Stimulated activated naive CD4-positive, alpha-beta T cell (primary cell): Measurements from ENCODE around the gene AEBP2.
A peak's percentile ranks its signal among the peaks of the same experiment; 100 is the strongest.
"Not testable (repeated sequence)": the region's sequence is repeated elsewhere in the genome, so short reads cannot be mapped to it uniquely, and the experiment has no call there.

Experiments
- DNase-seq, 6 experiments: peaks; one replicate each; lab custom pipeline; 2025; lab: John Stamatoyannopoulos, UW

The AEBP2 gene, protein sequence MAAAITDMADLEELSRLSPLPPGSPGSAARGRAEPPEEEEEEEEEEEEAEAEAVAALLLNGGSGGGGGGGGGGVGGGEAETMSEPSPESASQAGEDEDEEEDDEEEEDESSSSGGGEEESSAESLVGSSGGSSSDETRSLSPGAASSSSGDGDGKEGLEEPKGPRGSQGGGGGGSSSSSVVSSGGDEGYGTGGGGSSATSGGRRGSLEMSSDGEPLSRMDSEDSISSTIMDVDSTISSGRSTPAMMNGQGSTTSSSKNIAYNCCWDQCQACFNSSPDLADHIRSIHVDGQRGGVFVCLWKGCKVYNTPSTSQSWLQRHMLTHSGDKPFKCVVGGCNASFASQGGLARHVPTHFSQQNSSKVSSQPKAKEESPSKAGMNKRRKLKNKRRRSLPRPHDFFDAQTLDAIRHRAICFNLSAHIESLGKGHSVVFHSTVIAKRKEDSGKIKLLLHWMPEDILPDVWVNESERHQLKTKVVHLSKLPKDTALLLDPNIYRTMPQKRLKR

DNA sequence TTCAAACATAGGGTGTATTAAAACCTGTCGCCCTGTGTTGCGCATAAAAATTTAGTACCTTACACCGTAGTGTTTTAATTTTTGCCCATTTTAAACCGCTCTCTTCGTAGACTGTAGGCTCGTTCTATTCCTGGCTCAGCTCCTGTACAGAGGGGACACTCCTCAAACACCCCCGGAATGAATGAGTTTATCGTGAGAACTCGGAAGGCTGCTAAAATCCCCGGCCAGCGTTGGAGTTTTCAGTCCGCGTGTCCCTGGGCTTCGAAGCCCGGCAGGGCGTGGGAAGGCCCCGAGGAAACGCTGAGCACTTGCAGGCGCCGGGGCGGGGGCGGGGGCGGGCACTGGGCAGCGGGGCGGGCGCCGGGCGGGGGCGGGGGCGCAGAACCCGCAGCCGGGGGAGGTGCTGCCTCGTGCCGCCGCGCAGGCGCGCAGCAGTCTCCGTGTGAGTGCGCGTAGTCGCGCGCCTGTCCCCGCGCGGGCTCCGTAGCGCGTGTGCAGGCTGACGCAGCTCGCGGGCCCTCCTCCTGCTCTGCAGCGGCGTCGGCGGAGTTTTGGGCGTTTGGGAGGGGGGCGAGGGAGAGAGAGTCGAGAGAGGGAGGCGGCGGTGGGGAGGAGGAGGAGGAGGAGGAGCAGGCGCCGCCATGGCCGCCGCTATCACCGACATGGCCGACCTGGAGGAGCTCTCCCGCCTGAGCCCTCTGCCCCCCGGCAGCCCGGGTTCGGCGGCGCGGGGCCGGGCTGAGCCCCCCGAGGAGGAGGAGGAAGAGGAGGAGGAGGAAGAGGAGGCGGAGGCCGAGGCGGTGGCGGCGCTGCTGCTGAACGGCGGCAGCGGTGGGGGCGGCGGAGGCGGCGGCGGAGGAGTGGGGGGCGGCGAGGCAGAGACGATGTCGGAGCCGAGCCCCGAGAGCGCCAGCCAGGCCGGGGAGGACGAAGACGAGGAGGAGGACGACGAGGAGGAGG, at the start of gene AEBP2:
Gene AEBP2, plus strand, starts transcription at position 434 of the 960 bp plus-strand sequence. Its CDS starts 208 bp downstream, at position 642.
- DNase-seq = peak; percentile 84 to 94 (median 92)

DNA sequence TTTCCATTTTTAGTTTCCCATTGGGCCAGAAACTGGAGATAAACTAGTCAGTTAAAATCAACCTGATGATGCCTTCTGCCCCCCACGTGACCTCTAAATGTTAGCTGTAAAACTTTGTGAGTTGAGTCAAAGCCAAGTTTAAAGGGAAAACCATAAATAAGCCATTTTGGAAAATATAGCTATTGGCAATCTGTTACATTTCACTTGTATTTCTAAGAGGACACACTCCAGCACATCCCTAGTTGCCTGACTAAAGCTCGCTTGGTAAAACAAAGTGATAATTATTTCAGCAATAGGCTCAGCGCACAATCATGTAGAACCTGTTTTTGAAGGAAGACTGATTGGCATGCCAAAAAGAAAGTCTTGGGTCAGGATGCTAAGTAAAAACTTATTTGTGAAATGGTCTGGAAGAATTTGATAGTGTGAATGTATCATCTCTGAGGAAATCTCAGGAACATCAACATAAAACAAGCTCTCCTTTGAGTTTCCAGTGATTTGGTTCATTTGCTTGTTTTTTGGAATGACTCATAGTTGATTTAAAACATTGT, 49.2 kb upstream of the AEBP2 start:
- no peak for DNase-seq

DNA sequence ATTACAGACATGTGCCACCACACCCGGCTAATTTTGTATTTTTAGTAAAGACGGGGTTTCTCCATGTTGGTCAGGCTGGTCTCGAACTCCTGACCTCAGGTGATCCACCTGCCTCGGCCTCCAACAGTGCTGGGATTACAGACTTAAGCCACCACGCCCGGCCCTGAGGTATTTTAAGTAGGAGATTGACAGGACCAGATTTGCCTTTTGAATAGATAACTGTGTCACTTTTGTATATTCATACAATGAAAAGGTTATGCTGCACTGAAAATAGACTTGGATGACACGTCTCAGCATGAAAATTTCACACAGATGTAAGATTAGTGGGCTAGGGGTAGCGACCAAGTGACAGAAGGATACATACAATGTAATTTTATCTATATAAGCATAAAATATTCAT, 46.6 kb upstream of the AEBP2 start:
- not testable (repeated sequence) for DNase-seq

DNA sequence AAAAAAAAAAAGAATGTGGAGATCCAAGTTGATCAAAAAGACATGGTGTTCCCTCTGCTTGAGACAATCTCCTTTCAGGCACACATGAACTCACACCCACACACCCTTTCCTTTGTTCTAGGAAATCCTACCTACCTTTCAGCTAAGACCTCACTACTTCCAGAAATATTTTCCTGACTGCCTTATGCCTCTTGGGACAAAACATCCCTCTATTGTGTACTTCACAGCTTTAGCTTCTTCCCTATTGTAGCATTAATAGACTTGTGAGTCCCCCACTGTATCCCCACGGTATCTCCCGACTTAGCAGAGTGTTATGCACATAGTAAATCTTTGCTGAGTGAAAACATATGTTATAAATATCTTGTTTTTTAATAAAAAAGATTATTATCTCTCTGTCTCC, 44.9 kb upstream of the AEBP2 start:
- no peak for DNase-seq

DNA sequence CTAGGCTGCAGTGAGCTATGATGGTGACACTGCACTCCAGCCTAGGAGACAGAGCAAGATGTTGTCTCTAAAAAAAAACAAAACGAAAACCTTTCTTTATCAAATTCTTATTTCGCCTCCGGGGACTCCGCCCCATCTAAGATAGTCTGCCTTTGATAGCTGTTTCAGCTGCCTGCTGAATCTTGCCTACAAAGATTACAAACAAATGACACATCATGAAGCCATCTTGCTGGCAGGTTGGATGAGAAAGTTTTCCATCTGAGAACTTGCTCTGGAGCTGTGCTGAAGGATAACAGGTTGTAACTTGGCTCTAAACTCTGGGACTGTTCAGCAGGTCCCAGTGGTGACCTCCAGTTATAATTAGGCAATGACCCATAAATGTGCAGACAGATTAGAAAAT, 41.8 kb upstream of the AEBP2 start:
- DNase-seq = no peak

DNA sequence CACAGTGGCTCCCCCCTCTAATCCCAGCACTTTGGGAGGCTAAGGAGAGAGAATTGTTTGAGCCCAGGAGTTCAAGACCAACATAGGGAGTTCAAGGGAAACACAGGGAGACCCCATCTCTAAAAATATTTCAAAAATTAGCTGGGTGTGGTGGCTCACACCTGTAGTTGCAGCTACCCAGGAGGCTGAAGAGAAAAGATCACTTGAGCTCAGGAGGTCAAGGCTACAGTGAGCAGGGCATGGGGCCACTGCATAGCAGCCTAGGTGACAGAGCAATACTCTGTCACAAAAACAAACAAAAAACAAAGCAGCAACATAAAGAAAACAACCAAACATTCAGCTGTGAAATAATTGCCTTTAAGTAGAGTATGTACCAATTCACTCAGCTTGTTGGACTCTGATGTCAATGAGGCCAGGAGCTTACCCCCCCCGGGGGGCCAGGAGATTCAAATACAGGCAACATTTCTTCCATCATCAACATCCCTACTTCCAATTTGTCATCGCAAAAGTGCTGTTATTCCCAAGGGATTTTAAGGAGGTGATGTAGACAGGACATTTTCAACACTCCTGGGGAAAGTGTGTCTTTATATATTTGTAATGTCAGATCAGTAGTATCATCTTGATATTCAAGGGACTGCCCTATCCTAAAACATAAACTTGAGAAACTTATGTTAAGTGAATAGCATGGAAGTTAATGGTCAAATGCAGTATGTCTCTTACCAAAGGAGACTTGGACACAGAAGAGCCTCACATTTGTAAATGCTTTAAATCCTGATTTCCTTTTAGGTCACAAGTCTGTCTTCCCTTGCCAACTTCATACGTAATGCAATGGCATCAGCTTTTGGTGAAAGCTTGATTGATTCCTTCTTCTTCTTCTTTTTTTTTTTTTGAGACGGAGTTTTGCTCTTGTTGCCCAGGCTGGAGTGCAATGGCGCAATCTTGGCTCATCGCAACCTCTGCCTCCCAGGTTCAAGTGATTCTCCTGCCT, 40.6 kb upstream of the AEBP2 start:
- DNase-seq = no peak

DNA sequence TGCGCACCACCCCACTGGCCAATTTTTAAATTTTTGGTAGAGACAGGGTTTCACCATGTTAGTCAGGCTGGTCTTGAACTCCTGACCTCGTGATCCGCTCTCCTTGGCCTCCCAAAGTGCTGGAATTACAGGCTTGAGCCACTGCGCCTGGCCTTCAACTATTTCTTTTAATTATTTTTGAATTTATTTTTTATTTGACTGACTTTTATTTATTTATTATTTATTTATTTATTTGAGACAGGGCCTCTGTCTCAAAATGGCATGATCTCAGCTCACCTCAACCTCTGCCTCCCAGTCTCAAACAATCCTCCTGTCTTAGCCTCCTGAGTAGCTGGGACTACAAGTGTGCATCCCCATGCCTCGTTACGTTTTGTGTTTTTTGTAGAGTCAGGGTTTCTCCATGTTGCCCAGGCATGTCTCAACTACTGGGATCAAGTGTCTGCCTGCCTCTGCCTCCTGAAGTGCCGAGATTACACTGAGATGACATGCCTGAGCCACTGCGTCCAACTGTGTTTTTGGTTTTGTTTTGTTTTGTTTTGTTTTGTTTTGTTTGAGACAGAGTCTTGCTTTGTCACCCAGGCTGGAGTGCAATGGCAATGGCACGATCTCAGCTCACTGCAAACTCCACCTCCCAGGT, 38.5 kb upstream of the AEBP2 start:
- not testable (repeated sequence) for DNase-seq

DNA sequence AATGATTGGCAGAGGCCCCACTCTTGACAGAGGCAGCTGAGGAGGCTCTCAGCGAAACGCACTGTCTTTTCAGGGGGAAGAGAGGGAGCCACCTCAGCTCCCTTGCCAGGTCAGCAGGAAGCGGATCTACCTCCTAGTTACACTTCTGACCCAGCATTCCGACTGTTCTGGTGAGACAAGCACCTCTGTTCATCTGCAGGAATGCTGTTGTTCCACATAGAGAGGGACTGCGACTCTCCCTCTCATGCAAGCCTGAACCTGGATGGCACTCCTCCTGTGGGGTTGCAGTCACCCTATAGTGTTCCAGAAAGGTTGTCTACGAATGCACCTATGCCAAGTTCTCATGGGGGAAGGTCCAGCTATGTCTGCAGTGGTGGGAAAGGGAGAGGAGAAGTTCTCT, 37.1 kb upstream of the AEBP2 start:
- DNase-seq = no peak

DNA sequence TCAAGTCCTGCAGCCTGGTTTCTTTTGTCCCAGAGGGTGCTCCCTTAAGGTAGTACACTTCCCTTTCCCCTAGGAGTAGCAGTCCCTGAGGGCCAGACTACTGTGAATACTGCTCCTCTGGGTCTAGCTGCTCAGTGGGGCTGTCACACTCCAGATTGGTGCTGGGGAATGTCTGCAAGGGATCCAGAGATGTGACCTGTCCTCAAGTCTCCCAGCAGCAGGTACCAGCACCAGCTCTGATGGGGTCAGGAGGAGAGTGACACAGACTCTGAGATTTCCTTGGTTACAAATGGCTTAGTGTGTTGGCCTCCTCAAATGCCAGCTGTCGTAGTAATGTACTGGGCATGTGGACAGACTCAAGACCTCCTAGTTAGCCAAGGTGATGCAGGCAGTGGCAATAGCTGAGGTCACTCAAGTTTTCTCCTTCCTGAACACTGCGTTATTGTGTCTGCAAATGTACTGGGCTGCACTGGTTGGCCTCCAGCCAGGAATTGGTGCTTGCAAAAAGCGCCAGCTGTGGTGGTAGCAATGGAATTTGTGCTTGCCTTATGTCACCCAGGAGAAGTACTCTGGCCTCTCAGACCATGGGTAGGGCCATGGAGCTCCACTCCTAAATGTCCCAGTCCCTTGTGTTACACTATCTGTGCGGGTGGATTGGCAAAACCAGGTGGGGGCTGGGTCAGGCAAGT, 36.4 kb upstream of the AEBP2 start:
- no peak for DNase-seq

DNA sequence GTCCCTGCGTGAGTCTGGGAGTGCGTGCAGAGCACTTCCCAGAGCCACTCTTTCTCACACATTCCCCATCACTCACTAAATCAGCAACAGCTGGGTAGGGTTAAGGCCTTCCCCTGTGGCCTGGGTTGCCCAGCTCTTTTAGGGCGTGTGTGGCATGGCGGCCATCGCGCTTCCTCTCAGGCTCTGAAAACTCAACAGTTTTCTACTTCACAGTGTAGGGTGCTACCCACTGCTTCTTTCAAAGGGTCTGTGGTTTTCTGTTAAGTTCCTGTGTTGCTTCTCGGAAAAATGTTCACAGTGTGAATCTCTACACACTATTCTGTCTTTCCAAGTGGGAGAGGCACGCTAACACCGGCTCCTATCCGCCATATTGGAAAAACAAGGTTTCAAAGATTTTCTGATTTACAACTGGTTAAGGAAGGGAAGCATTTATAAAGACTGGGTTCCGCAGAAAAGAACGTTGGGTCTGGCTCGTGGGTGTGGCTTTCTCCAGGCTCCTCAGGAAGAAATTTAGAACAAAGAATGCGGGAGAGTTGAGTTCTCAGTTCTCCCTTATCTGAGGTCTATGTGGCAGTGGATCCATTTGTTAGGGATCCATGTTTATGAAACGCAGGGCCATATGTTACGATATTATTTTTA, 34.9 kb upstream of the AEBP2 start:
- DNase-seq = peak in 3 of 6 experiments; percentile 1 to 31 (median 27)

DNA sequence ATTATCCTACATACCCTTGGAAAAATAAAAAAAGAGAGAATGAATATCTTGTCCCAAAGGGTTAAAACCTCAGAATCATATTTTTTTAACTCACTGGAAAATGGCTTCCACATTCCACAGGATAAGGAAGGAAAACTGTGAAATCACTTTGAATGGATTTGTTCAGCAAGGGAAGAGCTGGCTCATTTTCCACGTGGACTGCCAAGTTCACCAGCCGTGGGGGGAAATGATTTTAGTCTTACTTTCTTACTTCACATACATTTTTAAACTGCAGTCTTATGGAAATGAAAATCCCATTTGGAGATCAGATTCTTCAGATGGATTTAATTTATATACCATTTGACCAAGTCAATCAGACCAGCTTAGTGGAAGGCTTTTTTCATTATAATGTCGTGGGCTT, 29.9 kb upstream of the AEBP2 start:
- DNase-seq = no peak

DNA sequence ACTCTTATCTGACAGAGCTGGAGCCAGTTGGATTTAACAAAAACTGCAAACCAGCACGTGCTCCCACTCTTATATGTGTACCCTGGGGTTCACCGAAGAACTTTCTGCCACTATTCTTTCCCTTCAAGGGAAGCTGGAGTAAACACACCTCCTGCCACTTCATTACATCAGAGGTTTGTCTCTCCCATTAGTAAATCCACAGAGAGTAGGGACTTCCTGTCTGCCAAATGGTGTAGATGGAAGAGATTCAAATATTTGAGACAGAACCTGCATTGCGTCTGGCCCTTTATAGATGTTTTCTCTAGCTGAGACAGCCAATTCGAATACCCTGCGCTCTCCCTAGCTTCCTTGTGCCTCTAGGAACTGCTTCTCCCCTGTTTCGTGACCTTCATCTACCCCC, 29.1 kb upstream of the AEBP2 start:
- no peak for DNase-seq

DNA sequence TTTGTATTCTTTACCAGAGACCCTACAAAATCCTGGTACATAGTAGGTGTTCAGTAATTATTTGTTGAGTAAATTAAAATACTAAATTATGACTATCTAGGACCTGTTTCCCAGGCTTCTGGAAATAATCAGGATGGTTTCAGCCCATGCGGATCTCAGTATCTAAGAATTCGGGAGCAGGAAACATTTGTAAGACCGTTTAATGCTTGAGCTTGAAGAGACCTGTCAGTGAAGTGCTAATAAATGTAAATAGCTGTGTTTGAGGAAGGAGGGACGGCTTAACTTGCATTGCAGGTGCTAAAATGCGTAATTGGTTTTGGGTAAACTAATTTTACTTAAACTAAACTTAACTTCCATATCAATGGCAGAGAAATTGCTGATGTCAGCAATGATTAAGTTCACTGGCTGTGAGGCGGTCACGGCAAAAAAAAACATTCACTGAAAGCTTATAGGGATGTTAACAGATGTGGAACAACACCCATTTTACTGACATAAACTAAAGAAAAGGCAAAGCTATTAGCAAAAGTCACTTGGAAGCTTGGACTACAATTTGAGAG, 28.6 kb upstream of the AEBP2 start:
- DNase-seq = no peak

DNA sequence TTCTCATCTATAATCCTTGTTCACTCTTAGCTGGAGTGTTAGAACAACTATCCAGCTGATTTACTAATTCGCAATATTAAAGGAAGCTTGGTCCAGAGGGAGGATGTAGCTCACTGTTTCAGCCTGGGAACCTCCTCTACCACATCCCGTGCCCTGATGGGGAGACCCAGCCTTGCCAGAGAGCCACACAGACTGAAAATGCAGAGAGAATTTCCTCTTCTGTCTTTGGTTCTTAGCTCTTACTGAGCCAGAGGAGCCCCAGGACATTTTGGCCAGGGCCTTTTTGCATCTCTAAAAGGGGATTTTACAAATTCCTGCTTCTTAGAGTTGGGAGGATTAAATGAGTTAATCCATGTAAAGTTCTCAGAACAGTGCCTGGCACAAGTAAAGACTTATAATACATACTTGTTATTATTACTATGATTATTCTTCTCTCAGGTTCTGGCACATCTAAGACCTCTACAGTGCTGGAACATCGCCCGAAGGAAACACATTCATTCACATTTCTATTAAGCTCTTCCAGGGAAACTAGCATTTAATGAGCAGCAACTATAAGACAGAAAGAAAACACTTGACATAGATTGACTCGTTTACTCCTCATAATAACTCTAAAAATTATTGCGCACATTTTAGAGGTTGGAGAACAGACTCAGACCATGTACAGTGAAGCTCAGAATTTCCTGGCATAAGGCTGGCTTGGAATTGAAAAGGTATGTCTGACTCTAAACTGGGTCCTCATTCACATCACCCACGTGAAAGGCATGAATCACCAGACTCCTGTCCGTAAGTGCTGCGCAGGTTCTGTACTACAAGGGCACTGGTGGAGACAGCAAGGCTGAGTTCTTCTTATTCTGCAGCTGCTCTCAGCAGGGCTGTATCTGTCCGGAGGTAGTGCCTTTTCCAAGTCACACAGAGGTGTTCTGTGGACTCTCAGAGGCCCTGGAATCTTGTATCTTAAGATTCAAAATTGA, 27.8 kb upstream of the AEBP2 start:
- DNase-seq = no peak

DNA sequence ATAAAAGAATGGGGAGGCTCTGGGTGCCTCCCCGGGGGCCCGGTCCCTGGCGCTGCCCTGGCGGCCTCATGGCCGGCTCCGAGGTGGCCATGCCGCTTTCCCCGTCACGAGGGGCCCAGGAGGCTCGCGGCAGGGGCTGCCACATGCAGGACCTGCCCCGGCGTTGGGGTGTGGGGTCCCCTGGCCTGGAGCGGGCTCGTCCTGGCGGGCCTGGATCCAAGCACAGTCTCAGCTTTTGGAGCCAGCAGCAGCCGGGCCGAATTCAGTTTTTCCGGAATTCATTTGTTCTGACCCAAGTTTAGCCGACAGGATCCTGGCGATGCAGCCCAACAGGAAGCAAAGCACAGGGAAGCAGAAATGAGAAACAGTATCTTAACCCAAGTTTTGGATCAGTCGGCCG, 26.4 kb upstream of the AEBP2 start:
- DNase-seq = no peak

DNA sequence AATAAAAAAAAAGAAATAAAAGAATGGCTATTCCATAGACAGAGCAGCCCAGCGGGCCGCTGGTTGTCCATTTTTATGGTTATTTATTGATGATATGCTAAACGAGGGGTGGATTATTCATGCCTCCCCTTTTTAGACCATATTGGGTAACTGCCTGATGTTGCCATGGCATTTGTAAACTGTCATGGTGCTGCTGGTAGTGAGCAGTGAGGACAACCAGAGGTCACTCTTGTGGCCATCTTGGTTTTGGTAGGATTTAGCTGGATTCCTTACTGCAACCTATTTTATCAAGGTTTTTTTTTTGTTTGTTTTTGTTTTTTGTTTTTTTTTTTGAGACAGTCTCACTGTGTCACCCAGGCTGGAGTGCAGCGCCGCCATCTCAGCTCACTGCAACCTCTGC, 25.7 kb upstream of the AEBP2 start:
- DNase-seq = not testable (repeated sequence)

DNA sequence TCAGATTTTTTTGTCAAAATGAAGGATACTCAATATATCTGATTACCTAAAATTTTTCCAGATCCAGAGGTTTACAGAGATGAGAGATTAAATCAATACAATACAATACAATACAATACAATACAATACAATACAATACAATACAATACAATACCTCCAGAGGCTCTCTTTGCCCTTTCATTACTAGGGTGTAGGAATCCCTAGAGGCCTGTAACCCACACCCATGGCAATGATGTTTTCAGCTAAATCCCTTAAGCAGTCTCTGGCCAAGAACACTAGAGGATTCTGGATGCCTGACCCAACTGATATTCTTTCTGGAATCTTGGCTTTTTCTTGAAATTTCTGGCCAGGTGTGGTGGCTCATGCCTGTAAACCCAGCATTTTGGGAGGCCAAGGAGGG, 23.7 kb upstream of the AEBP2 start:
- DNase-seq = no peak

DNA sequence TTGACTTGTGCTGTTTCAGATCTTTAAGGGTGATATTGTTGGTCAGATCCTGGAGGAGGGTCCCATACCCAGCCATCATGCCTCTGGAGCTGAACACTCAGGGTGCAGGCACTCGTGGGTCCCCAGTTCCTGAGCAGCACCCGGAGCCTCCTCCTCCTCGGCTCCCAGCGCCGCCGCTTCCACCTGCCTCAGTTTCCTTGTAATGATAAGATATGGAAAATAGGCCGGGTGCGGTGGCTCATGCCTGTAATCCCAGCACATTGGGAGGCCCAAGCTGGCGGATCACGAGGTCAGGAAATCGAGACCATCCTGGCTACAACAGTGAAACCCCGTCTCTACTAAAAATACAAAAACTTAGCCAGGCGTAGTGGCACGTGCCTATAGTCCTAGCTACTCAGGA, 20.2 kb upstream of the AEBP2 start:
- DNase-seq = no peak
